Smooth muscle cell of trachea (primary cell): Measurements from ENCODE around the gene OR6P1. TPM values are rescaled to one million over a fixed set of nuclear protein-coding genes. Genes with fewer than 3 reads are reported as not detected.

Experiments
- total RNA-seq: library from RNA; depleted of rRNA; stranded (reverse); fragments of >200 nt; gene quantifications from 2 replicates; pipeline ENCODE4 v1.2.1, GENCODE V29; 2014

Gene OR6P1, protein sequence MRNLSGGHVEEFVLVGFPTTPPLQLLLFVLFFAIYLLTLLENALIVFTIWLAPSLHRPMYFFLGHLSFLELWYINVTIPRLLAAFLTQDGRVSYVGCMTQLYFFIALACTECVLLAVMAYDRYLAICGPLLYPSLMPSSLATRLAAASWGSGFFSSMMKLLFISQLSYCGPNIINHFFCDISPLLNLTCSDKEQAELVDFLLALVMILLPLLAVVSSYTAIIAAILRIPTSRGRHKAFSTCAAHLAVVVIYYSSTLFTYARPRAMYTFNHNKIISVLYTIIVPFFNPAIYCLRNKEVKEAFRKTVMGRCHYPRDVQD
- not detected in 2 replicates for total RNA-seq

DNA sequence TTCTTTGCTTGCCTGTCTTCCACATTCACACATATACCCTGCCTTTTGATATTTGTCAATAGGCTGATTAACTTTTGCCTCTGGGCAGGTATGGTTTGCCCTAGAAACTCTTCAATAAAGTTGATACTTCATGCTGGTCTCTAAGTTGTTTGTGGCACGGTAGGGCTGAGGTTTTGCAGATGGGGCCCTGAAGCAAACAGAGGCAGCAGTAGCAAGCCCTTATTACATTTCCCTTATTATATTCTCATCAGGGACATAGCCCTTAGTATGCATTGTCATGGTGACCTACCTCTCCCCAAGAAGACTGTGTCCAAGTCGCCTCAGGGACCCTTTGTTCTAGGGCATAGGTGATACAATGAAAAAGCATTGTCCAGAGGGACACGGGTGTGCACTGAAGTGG is at the start of gene OR6P1:
TSS of gene OR6P1 (minus strand) at position 101 of the 400 bp plus-strand sequence. CDS start 6,976 bp downstream, outside the sequence.

DNA sequence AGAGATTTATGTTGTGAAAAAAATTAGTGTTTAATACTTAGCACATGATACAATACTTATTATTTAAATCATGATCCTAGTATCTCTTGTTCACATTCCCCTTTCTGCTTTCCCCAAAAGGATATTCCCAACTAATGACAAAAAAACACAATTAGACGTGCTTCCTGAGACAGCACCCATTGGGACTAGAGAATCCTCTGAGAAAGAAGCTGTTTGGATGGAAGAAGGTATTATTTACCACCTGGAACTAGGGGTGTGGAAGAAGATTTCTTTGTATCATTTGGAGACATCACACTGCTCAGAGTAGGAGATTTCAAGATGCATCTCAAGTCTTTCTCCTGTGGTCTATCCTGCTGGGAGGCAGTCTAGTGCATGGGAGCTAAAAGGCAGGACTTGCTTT is 34.6 kb upstream of the OR6P1 start, which contains the start of gene OR10Z1:
TSS of gene OR10Z1 (plus strand) at position 301 of the 400 bp plus-strand sequence. CDS start 1,171 bp downstream, outside the sequence.

DNA sequence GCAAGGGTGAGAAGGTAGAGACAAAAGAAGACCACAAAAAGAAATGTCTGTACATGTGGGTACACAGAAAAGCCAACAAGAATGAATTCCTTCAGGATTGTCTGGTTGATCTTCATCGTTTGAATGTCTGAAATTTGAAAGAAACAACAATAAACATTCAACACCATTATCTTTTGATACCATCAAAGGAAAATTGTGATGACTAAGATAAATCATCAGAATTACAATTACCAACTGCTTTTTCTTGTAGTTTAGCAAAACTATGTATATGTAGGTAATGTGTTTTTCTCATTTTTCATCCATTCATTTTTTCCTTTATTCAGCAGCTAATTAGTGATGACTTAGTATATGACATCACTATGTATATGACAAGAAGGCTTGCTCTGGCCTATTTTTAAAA is 9.4 kb upstream of the OR6P1 start, which contains the start of gene OR10X1:
TSS of gene OR10X1 (minus strand) at position 167 of the 400 bp plus-strand sequence. CDS start at position 167, 0 bp downstream.

DNA sequence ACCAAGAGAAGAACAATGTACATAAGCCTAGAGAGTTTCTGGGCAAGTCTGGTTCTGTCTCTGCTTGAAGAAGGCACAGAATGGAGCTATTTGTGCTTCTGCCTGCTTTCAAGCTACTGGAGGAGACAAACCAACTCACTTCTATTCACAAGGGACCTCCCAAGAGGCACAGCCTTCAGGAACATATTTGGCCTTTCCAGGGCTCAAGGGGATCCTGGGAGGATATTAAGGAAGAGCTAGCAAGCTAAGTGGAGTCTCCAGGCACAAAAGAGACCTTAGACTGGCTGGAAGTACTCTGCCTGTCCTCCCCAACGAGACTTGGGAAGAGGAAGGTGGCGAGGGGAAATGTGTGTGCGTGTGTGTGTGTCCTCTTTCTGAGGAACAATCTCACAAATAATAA is 16.0 kb downstream of the OR6P1 start, which contains the start of gene OR6Y1:
TSS of gene OR6Y1 (minus strand) at position 54 of the 400 bp plus-strand sequence. CDS start 6,300 bp downstream, outside the sequence.

Other genes with a start within 250 kb of the OR6P1 start
- gene CD1B, start 239.0 kb downstream of the OR6P1 start, total RNA-seq, result not detected in 2 replicates
- not detected in 2 replicates for gene CD1E, start 216.7 kb downstream of the OR6P1 start, total RNA-seq
- gene OR10T2, start 171.1 kb downstream of the OR6P1 start, total RNA-seq, result not detected in 2 replicates
- gene OR10K2, start 144.3 kb downstream of the OR6P1 start, total RNA-seq, result not detected in 2 replicates
- gene OR10K1, start 108.7 kb downstream of the OR6P1 start, total RNA-seq, result not detected in 2 replicates
- gene OR10R2, start 98.4 kb downstream of the OR6P1 start, total RNA-seq, result not detected in 2 replicates
- not detected in 2 replicates for gene OR6Y1, start 16.2 kb downstream of the OR6P1 start, total RNA-seq
- gene OR10X1, start 9.3 kb upstream of the OR6P1 start, total RNA-seq, result not detected in 2 replicates
- gene OR10Z1, start 34.7 kb upstream of the OR6P1 start, total RNA-seq, result not detected in 2 replicates
- gene SPTA1, start 116.1 kb upstream of the OR6P1 start, total RNA-seq, result under 0.01 TPM in 2 replicates
- not detected in 2 replicates for gene OR6K2, start 130.1 kb upstream of the OR6P1 start, total RNA-seq
- under 0.01 TPM in 1 of 2 replicates, not detected in the other for gene OR6K3, start 150.1 kb upstream of the OR6P1 start, total RNA-seq
- gene OR6K6, start 184.1 kb upstream of the OR6P1 start, total RNA-seq, result not detected in 2 replicates
- not detected in 2 replicates for gene OR6N1, start 201.6 kb upstream of the OR6P1 start, total RNA-seq
- gene OR6N2, start 210.6 kb upstream of the OR6P1 start, total RNA-seq, result not detected in 2 replicates